ENCODE results near the gene PNMA8C.

The PNMA8C gene

GRCh38 chr19:46391296-46392251 is 37.2 kb downstream of the PNMA8C start:
- H3K36me3 Mint-ChIP-seq, result peaks cover 4% of the 10 kb centered on the region

GRCh38 chr19:46390866-46391265 is 37.9 kb downstream of the PNMA8C start:
- Mint-ChIP-seq H3K36me3 (peaks cover 4% of the 10 kb centered on the region), H3K9me3 (ENCODE audit: low read depth) (no peaks in the 10 kb centered on the region), H3K27ac (no peak overlapping the region), H3K27me3 (no peaks in the 10 kb centered on the region), H3K4me1 (ENCODE audit: low read depth) (peaks cover 11% of the 10 kb centered on the region), H3K4me3 (no peak overlapping the region)

More at GRCh38 chr19:46391296-46392251, 37.2 kb downstream of the PNMA8C start:
- no peaks in the 10 kb centered on the region for H3K9me3 Mint-ChIP-seq (ENCODE audit: low read depth)
- H3K27ac Mint-ChIP-seq, result no peak overlapping the region
- H3K27me3 Mint-ChIP-seq, result no peaks in the 10 kb centered on the region
- no peak overlapping the region for H3K4me3 Mint-ChIP-seq
- peaks cover 11% of the 10 kb centered on the region for H3K4me1 Mint-ChIP-seq (ENCODE audit: low read depth)

- Mint-ChIP-seq H3K36me3 (peaks cover 4% of the 10 kb centered on the region), H3K9me3 (ENCODE audit: low read depth) (no peaks in the 10 kb centered on the region), H3K4me3 (no peak overlapping the region), H3K27ac (no peak overlapping the region), H3K4me1 (ENCODE audit: low read depth) (peaks cover 9% of the 10 kb centered on the region), H3K27me3 (no peaks in the 10 kb centered on the region)
Measured at GRCh38 chr19:46390121-46390858, 38.4 kb downstream of the PNMA8C start.

GRCh38 chr19:46388311-46389095 is 40.2 kb downstream of the PNMA8C start:
- Mint-ChIP-seq H3K4me3 (no peak overlapping the region), H3K36me3 (peaks cover 4% of the 10 kb centered on the region), H3K27ac (no peak overlapping the region), H3K27me3 (no peaks in the 10 kb centered on the region), H3K4me1 (ENCODE audit: low read depth) (peaks cover 6% of the 10 kb centered on the region), H3K9me3 (ENCODE audit: low read depth) (no peaks in the 10 kb centered on the region)

GRCh38 chr19:46387713-46388130 is 41.0 kb downstream of the PNMA8C start:
- H3K27me3 Mint-ChIP-seq, result no peaks in the 10 kb centered on the region
- H3K36me3 Mint-ChIP-seq, result peaks cover 4% of the 10 kb centered on the region
- H3K9me3 Mint-ChIP-seq (ENCODE audit: low read depth), result no peaks in the 10 kb centered on the region
- H3K27ac Mint-ChIP-seq, result no peak overlapping the region
- H3K4me3 Mint-ChIP-seq, result no peak overlapping the region
- peaks cover 5% of the 10 kb centered on the region for H3K4me1 Mint-ChIP-seq (ENCODE audit: low read depth)

GRCh38 chr19:46386996-46387712 is 41.6 kb downstream of the PNMA8C start:
- no peak overlapping the region for H3K4me3 Mint-ChIP-seq
- H3K9me3 Mint-ChIP-seq (ENCODE audit: low read depth), result no peaks in the 10 kb centered on the region
- no peak overlapping the region for H3K27ac Mint-ChIP-seq
- peaks cover 4% of the 10 kb centered on the region for H3K36me3 Mint-ChIP-seq
- H3K4me1 Mint-ChIP-seq (ENCODE audit: low read depth), result peaks cover 2% of the 10 kb centered on the region
- no peaks in the 10 kb centered on the region for H3K27me3 Mint-ChIP-seq

GRCh38 chr19:46386151-46386550 is 42.6 kb downstream of the PNMA8C start:
- Mint-ChIP-seq H3K36me3 (peaks cover 4% of the 10 kb centered on the region), H3K27me3 (no peaks in the 10 kb centered on the region), H3K9me3 (ENCODE audit: low read depth) (no peaks in the 10 kb centered on the region), H3K4me3 (no peak overlapping the region), H3K27ac (no peak overlapping the region), H3K4me1 (ENCODE audit: low read depth) (no peaks in the 10 kb centered on the region)

GRCh38 chr19:46385636-46386035 is 43.1 kb downstream of the PNMA8C start:
- H3K9me3 Mint-ChIP-seq (ENCODE audit: low read depth), result no peaks in the 10 kb centered on the region
- peaks cover 4% of the 10 kb centered on the region for H3K36me3 Mint-ChIP-seq
- no peak overlapping the region for H3K27ac Mint-ChIP-seq
- no peak overlapping the region for H3K4me3 Mint-ChIP-seq
- no peaks in the 10 kb centered on the region for H3K27me3 Mint-ChIP-seq
- no peaks in the 10 kb centered on the region for H3K4me1 Mint-ChIP-seq (ENCODE audit: low read depth)

- no peak overlapping the region for H3K27ac Mint-ChIP-seq
- H3K9me3 Mint-ChIP-seq (ENCODE audit: low read depth), result no peaks in the 10 kb centered on the region
- H3K4me3 Mint-ChIP-seq, result no peak overlapping the region
- no peaks in the 10 kb centered on the region for H3K4me1 Mint-ChIP-seq (ENCODE audit: low read depth)
- H3K27me3 Mint-ChIP-seq, result no peaks in the 10 kb centered on the region
- peaks cover 6% of the 10 kb centered on the region for H3K36me3 Mint-ChIP-seq
Measured at GRCh38 chr19:46384396-46384795, 44.3 kb downstream of the PNMA8C start.

- Mint-ChIP-seq H3K27ac (no peak overlapping the region), H3K9me3 (ENCODE audit: low read depth) (no peaks in the 10 kb centered on the region), H3K4me1 (ENCODE audit: low read depth) (no peaks in the 10 kb centered on the region), H3K36me3 (peaks cover 4% of the 10 kb centered on the region), H3K4me3 (no peak overlapping the region), H3K27me3 (no peaks in the 10 kb centered on the region)
Measured at GRCh38 chr19:46383846-46384245, 44.9 kb downstream of the PNMA8C start.

- Mint-ChIP-seq H3K36me3 (peaks cover 4% of the 10 kb centered on the region), H3K4me3 (no peak overlapping the region), H3K9me3 (ENCODE audit: low read depth) (no peaks in the 10 kb centered on the region)
Measured at GRCh38 chr19:46383171-46383815, 45.4 kb downstream of the PNMA8C start.

GRCh38 chr19:46381756-46382345 is 46.9 kb downstream of the PNMA8C start:
- no peaks in the 10 kb centered on the region for H3K9me3 Mint-ChIP-seq (ENCODE audit: low read depth)
- no peak overlapping the region for H3K27ac Mint-ChIP-seq

More at GRCh38 chr19:46383171-46383815, 45.4 kb downstream of the PNMA8C start:
- Mint-ChIP-seq H3K27me3 (no peaks in the 10 kb centered on the region), H3K27ac (no peak overlapping the region), H3K4me1 (ENCODE audit: low read depth) (no peaks in the 10 kb centered on the region)

GRCh38 chr19:46381346-46381745 is 47.4 kb downstream of the PNMA8C start:
- H3K36me3 Mint-ChIP-seq, result peaks cover 9% of the 10 kb centered on the region
- no peak overlapping the region for H3K4me3 Mint-ChIP-seq
- no peaks in the 10 kb centered on the region for H3K9me3 Mint-ChIP-seq (ENCODE audit: low read depth)
- H3K27ac Mint-ChIP-seq, result no peak overlapping the region
- H3K27me3 Mint-ChIP-seq, result no peaks in the 10 kb centered on the region
- peaks cover 2% of the 10 kb centered on the region for H3K4me1 Mint-ChIP-seq (ENCODE audit: low read depth)

More at GRCh38 chr19:46381756-46382345, 46.9 kb downstream of the PNMA8C start:
- no peaks in the 10 kb centered on the region for H3K27me3 Mint-ChIP-seq
- H3K4me1 Mint-ChIP-seq (ENCODE audit: low read depth), result peaks cover 2% of the 10 kb centered on the region
- H3K4me3 Mint-ChIP-seq, result no peak overlapping the region
- peaks cover 9% of the 10 kb centered on the region for H3K36me3 Mint-ChIP-seq
